HCT116 (cell line): ENCODE data around the gene ABHD1. TPM values are rescaled to one million over a fixed set of nuclear protein-coding genes. Genes with fewer than 3 reads are reported as not detected.
A peak's percentile ranks its signal among the peaks of the same experiment; 100 is the strongest.

ENCODE experiments used
- ATAC-seq: fragments of 200-7000 bp; cut with Tn5 transposase; 2 replicates; pipeline ENCODE4 v1.9.1; 2020; ENCODE audit warnings: mild to moderate bottlenecking, moderate library complexity
- BruUV-seq: library from RNA; stranded (reverse); fragments of 400-500 nt; replicated peaks from 2 replicates; lab custom pipeline; 2021; lab: Mats Ljungman, UMichigan
- CTCF ChIA-PET: fragments of 300-600 bp; sonication (Branson Sonifier 250); formaldehyde crosslinking; loops from one replicate; lab custom pipeline; 2021; ENCODE audit warnings: antibody characterized with exemption; lab: Charles Lee
- POLR2A ChIA-PET: fragments of 300-600, 350-600 bp; sonication (Branson Sonifier 250); formaldehyde crosslinking; loops from one replicate; lab custom pipeline; 2021; ENCODE audit warnings: antibody characterized with exemption; lab: Charles Lee
- RAD21 ChIA-PET, 2 experiments: fragments of 300-600 bp; sonication (Branson Sonifier 250); formaldehyde crosslinking; loops; one replicate each; lab custom pipeline; 2023; ENCODE audit warnings: low total read pairs in 2 of 2; ENCODE audit not compliant: uncharacterized antibody in 2 of 2, unreplicated experiment in 2 of 2, low non-redundant PET in 1 of 2; lab: Charles Lee
- DNase-seq: peaks from one replicate; pipeline ENCODE4 v3.0.0-alpha.2; 2010; ENCODE audit warnings: low read depth, low spot score
- H2AFZ ChIP-seq: fragments of 200-600 bp; shearing (Covaris generic), sonication (generic); 2 replicates; pipeline ENCODE4 v1.6.1; 2017; ENCODE audit warnings: low read depth, mixed run types, mixed read lengths, antibody characterized with exemption, low read length; ENCODE audit not compliant: poor library complexity, severe bottlenecking
- H3K27ac ChIP-seq: 2 replicates; pipeline ENCODE4 v1.5.1; 2012; ENCODE audit warnings: low read depth, low read length
- H3K27me3 ChIP-seq: fragments of 200-600 bp; sonication (generic); 2 replicates; pipeline ENCODE4 v1.6.1; 2016; ENCODE audit warnings: mixed run types, low read length, mixed read lengths; ENCODE audit not compliant: insufficient read depth
- H3K36me3 ChIP-seq, 2 experiments: fragments of 200-500 bp in 1 of 2; fragments of 200-600 bp in 1 of 2; sonication (Bioruptor generic) in 1 of 2; sonication (generic) in 1 of 2; 2 replicates each; pipeline versions ENCODE4 v1.5.1 to v1.6.1; 2014 to 2016; ENCODE audit warnings: low read length in 2 of 2, inconsistent platforms in 1 of 2, mixed read lengths in 1 of 2, mixed run types in 1 of 2; ENCODE audit not compliant: insufficient read depth in 2 of 2, control insufficient read depth in 1 of 2
- H3K4me1 ChIP-seq, 2 experiments: fragments of 200-600 bp in 1 of 2; sonication (generic) in 1 of 2; 2 replicates each; pipeline versions ENCODE4 v1.5.1 to v1.6.1; 2012 to 2017; ENCODE audit warnings: low read length in 2 of 2, inconsistent platforms in 1 of 2, mild to moderate bottlenecking in 1 of 2, mixed read lengths in 1 of 2, mixed run types in 1 of 2, moderate library complexity in 1 of 2; ENCODE audit not compliant: insufficient read depth in 2 of 2, control insufficient read depth in 1 of 2
- H3K4me2 ChIP-seq: fragments of 200-600 bp; sonication (generic); 2 replicates; pipeline ENCODE4 v1.6.1; 2017; ENCODE audit warnings: mixed run types, low read length, mixed read lengths
- H3K4me3 ChIP-seq, 2 experiments: fragments of 200-600 bp in 1 of 2; sonication (generic) in 1 of 2; replicated peaks in 1 of 2; 2 replicates each; pipeline ENCODE4 v1.5.1; 2011 to 2016; ENCODE audit warnings: low read length in 2 of 2, control low read depth in 1 of 2, low read depth in 1 of 2, mild to moderate bottlenecking in 1 of 2, mixed read lengths in 1 of 2, mixed run types in 1 of 2
- H3K79me2 ChIP-seq: fragments of 200-600 bp; sonication (generic); 2 replicates; pipeline ENCODE4 v1.6.1; 2017; ENCODE audit warnings: mild to moderate bottlenecking, mixed run types, low read length, moderate library complexity, mixed read lengths; ENCODE audit not compliant: insufficient read depth
- H3K9ac ChIP-seq: fragments of 200-600 bp; sonication (generic); 2 replicates; pipeline ENCODE4 v1.6.1; 2016; ENCODE audit warnings: low read length, mixed read lengths
- H3K9me2 ChIP-seq: fragments of 200-600 bp; sonication (generic), shearing (Covaris generic); 2 replicates; pipeline ENCODE4 v1.6.1; 2017; ENCODE audit warnings: mixed run types, mild to moderate bottlenecking, moderate library complexity; ENCODE audit not compliant: insufficient read depth
- H3K9me3 ChIP-seq, 2 experiments: fragments of 200-500 bp in 1 of 2; fragments of 200-600 bp in 1 of 2; sonication (Bioruptor generic) in 1 of 2; sonication (generic) in 1 of 2; 2 replicates each; pipeline ENCODE4 v1.6.1; 2014 to 2017; ENCODE audit warnings: low read length in 2 of 2, mixed read lengths in 2 of 2, inconsistent platforms in 1 of 2, low read depth in 1 of 2, mild to moderate bottlenecking in 1 of 2, mixed run types in 1 of 2, moderate library complexity in 1 of 2; ENCODE audit not compliant: control insufficient read depth in 1 of 2, insufficient read depth in 1 of 2
- H4K20me1 ChIP-seq: fragments of 200-600 bp; sonication (generic), shearing (Covaris generic); 2 replicates; pipeline ENCODE4 v1.6.1; 2017; ENCODE audit warnings: mixed run types, mild to moderate bottlenecking, moderate library complexity; ENCODE audit not compliant: insufficient read depth
- CEBPB ChIP-seq: IDR thresholded peaks from 2 replicates; pipeline ENCODE4 v1.6.1; 2012; ENCODE audit warnings: low read depth
- EGR1 ChIP-seq: IDR thresholded peaks from 2 replicates; pipeline ENCODE4 v1.6.1; 2012; ENCODE audit warnings: low read depth
- EZH2phosphoT487 ChIP-seq: fragments of 200-600 bp; IDR thresholded peaks from 2 replicates; pipeline ENCODE4 v1.6.1; 2018; ENCODE audit warnings: antibody characterized with exemption, borderline replicate concordance
- RAD21 ChIP-seq: IDR thresholded peaks from 2 replicates; pipeline ENCODE4 v1.6.1; 2012; ENCODE audit warnings: low read depth, mild to moderate bottlenecking
- SP1 ChIP-seq: IDR thresholded peaks from 2 replicates; pipeline ENCODE4 v1.6.1; 2012; ENCODE audit warnings: low read depth
- SRF ChIP-seq: IDR thresholded peaks from 2 replicates; pipeline ENCODE4 v1.6.1; 2012; ENCODE audit warnings: low read depth
- YY1 ChIP-seq: IDR thresholded peaks from 2 replicates; pipeline ENCODE4 v1.6.1; 2011; ENCODE audit warnings: low read length, low read depth, moderate library complexity, mild to moderate bottlenecking; ENCODE audit not compliant: insufficient replicate concordance; ENCODE audit errors: extremely low read depth
- ZFX ChIP-seq: fragments of 450-650 bp; IDR thresholded peaks from 2 replicates; pipeline ENCODE4 v1.6.1; 2017
- intact Hi-C: fragments of 100-400 bp; cut with micrococcal nuclease; formaldehyde crosslinking; loops from 2 replicates; pipeline ENCODE4 v1.10.0; 2022
- total RNA-seq: library from RNA; stranded (reverse); gene quantifications from one replicate; pipeline ENCODE4 v1.2.1, GENCODE V29; 2021; ENCODE audit not compliant: unreplicated experiment
- TF ChIP-seq, protein P1 (sequence below): IDR thresholded peaks from 2 replicates; pipeline ENCODE4 v1.6.1; 2012; ENCODE audit warnings: low read depth

Gene ABHD1
- total RNA-seq, 1 experiment from 2014 or later, result not detected

GRCh38 chr2:27089111-27089954 lies 34.3 kb upstream of the ABHD1 start:
- no peaks in the 10 kb centered on the region for H3K79me2 ChIP-seq
- no peaks in the 10 kb centered on the region for H3K36me3 ChIP-seq
- no peak for TF ChIP-seq SP1
- no peak for TF ChIP-seq CEBPB
- TF ChIP-seq SRF, result no peak
- TF ChIP-seq, all 23 proteins: peak for 0
- peaks cover 5 to 26% of the 10 kb centered on the region in 2 experiments for H3K4me1 ChIP-seq
- no peak overlapping the region for H3K4me3 ChIP-seq
- no peak overlapping the region for H2AFZ ChIP-seq
- H3K4me2 ChIP-seq, result no peak overlapping the region
- RAD21 ChIA-PET, result no interaction called here
- ATAC-seq, result no peak
- H3K27ac ChIP-seq, result no peak overlapping the region
- no peaks in the 10 kb centered on the region for H3K27me3 ChIP-seq
- POLR2A ChIA-PET, result no interaction called here
- CTCF ChIA-PET, result interaction anchor here (1.1 to 1.9 kb wide), 2 partner anchors 128 to 213 kb away, joined by 5 to 7 read pairs; no protein-coding TSS in a partner anchor
- intact Hi-C loops, result no loop called here
- no TSS peak for BruUV-seq
- no peak overlapping the region for H3K9ac ChIP-seq
- H4K20me1 ChIP-seq, result no peaks in the 10 kb centered on the region
- no peak for DNase-seq
- no peaks in the 10 kb centered on the region for H3K9me3 ChIP-seq
- no peaks in the 10 kb centered on the region for H3K9me2 ChIP-seq

DNA sequence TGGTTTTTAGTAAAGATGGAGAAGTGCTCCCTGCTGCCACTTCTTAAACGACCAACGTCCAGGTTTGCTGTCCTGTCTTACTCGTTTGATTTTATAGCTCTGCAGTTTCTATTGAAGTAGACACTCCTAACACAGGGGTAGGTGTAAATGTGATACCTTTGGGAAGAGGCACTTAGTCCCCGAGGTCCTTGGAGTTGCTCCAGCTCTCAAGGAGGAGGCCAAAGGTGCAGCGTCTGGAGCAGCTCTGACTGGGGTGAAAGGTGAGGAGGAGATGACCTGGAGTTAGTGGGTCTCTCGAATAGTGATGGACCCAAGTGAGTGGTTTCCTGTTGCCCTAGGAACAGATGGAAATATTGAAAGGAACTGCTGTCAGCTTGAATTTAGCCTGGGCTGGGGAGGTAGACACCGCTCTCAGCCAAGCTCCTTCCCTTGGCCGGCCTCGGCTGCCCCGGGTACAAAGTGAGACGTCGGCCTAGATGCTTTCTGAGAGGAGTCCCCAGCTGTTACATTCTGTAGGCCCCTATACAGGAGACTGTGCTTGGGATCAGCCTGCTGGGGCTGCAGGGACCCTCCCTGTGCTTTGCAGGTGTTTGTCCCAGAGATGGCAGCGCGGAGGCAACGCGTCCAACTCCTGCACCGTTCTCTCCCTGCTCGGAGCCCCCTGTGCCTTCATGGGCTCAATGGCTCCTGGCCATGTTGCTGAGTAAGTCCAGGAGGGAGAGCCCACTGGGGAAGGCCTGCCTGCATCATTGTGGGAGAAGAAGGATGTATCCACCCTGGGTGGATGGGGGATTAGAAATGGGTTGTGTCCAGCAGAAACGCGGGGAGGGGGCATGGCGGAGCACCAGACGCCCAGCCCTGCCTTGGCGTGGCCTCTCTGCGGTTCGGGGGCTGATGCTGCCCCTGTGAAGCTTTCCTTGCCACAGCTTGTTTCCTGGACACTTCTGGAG lies 31.6 kb upstream of the ABHD1 start:
- POLR2A ChIA-PET, result no interaction called here
- Histone ChIP-seq H3K79me2 (no peaks in the 10 kb centered on the region), H3K4me3 (no peak overlapping the region), H3K4me2 (no peak overlapping the region), H4K20me1 (no peaks in the 10 kb centered on the region), H3K36me3 (no peaks in the 10 kb centered on the region), H2AFZ (no peak overlapping the region), H3K27me3 (no peaks in the 10 kb centered on the region), H3K4me1 (peaks cover 0 to 16% of the 10 kb centered on the region in 2 experiments; a peak in 3 of 4 replicates), H3K27ac (no peak overlapping the region), H3K9ac (no peak overlapping the region), H3K9me3 (no peaks in the 10 kb centered on the region), H3K9me2 (no peaks in the 10 kb centered on the region)
- ATAC-seq, result no peak
- intact Hi-C loops, result no loop called here
- CTCF ChIA-PET, result no interaction called here
- no peak for DNase-seq
- BruUV-seq, result no TSS peak
- RAD21 ChIA-PET, result no interaction called here
- TF ChIP-seq YY1, result no peak
- TF ChIP-seq EGR1, result no peak
- no peak for TF ChIP-seq EZH2phosphoT487
- TF ChIP-seq ZFX, result 0 out of 2 replicates have a peak, but pooled peaks have one; percentile 7
- TF ChIP-seq, protein P1, sequence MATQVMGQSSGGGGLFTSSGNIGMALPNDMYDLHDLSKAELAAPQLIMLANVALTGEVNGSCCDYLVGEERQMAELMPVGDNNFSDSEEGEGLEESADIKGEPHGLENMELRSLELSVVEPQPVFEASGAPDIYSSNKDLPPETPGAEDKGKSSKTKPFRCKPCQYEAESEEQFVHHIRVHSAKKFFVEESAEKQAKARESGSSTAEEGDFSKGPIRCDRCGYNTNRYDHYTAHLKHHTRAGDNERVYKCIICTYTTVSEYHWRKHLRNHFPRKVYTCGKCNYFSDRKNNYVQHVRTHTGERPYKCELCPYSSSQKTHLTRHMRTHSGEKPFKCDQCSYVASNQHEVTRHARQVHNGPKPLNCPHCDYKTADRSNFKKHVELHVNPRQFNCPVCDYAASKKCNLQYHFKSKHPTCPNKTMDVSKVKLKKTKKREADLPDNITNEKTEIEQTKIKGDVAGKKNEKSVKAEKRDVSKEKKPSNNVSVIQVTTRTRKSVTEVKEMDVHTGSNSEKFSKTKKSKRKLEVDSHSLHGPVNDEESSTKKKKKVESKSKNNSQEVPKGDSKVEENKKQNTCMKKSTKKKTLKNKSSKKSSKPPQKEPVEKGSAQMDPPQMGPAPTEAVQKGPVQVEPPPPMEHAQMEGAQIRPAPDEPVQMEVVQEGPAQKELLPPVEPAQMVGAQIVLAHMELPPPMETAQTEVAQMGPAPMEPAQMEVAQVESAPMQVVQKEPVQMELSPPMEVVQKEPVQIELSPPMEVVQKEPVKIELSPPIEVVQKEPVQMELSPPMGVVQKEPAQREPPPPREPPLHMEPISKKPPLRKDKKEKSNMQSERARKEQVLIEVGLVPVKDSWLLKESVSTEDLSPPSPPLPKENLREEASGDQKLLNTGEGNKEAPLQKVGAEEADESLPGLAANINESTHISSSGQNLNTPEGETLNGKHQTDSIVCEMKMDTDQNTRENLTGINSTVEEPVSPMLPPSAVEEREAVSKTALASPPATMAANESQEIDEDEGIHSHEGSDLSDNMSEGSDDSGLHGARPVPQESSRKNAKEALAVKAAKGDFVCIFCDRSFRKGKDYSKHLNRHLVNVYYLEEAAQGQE, result no peak
- no peak for TF ChIP-seq RAD21
